Urothelium cell line (cell line): ENCODE results near the gene PRKG1.

ENCODE experiments used
- DNase-seq: peaks from one replicate; pipeline ENCODE4 v3.0.0; 2011; ENCODE audit warnings: low spot score, mixed read lengths
- FAIRE-seq: peaks from 2 replicates; lab custom pipeline; 2011; peaks lifted over from hg19 to GRCh38; lab: Jason Lieb, UNC

The PRKG1 gene

GRCh38 chr10:52313933-52314821 is 1239.9 kb downstream of the PRKG1 start, which contains the start of gene DKK1:
Gene DKK1, plus strand, starts transcription at chr10:52314281. Its CDS starts 154 bp downstream, at chr10:52314435.
- no peak for FAIRE-seq
- DNase-seq: no peak

- no peak for DNase-seq
- FAIRE-seq: no peak
Observed at GRCh38 chr10:52314822-52315552, 1240.7 kb downstream of the PRKG1 start.

- FAIRE-seq: no peak
- DNase-seq: no peak
Observed at GRCh38 chr10:52316001-52316400, 1241.7 kb downstream of the PRKG1 start.

- no peak for DNase-seq
- peak; percentile 40 for FAIRE-seq
Observed at GRCh38 chr10:52316500-52316899, 1242.2 kb downstream of the PRKG1 start.

- DNase-seq (peak; percentile 16), FAIRE-seq (no peak)
Observed at GRCh38 chr10:52318136-52318701, 1243.9 kb downstream of the PRKG1 start.

GRCh38 chr10:52318822-52319464 is 1244.7 kb downstream of the PRKG1 start:
- FAIRE-seq (peak; percentile 32), DNase-seq (peak; percentile 60)

- FAIRE-seq: no peak
- DNase-seq: no peak
Observed at GRCh38 chr10:52319926-52320325, 1245.6 kb downstream of the PRKG1 start.

- FAIRE-seq (no peak), DNase-seq (no peak)
Observed at GRCh38 chr10:52322323-52322722, 1248.0 kb downstream of the PRKG1 start.

- no peak for FAIRE-seq
Observed at GRCh38 chr10:52322936-52323335, 1248.6 kb downstream of the PRKG1 start.

GRCh38 chr10:52326382-52326781 is 1252.1 kb downstream of the PRKG1 start:
- DNase-seq (no peak), FAIRE-seq (no peak)

More at GRCh38 chr10:52322936-52323335, 1248.6 kb downstream of the PRKG1 start:
- DNase-seq: no peak

- DNase-seq (no peak), FAIRE-seq (no peak)
Observed at GRCh38 chr10:52331638-52332364, 1257.5 kb downstream of the PRKG1 start.

GRCh38 chr10:52332815-52333214 is 1258.5 kb downstream of the PRKG1 start:
- no peak for FAIRE-seq
- DNase-seq: no peak

- DNase-seq (peak; percentile 41), FAIRE-seq (no peak)
Observed at GRCh38 chr10:52334595-52334994, 1260.3 kb downstream of the PRKG1 start.

GRCh38 chr10:52335665-52336064 is 1261.4 kb downstream of the PRKG1 start:
- DNase-seq: no peak
- FAIRE-seq: no peak

GRCh38 chr10:52337225-52337624 is 1262.9 kb downstream of the PRKG1 start:
- DNase-seq: no peak
- no peak for FAIRE-seq

- DNase-seq (no peak), FAIRE-seq (no peak)
Observed at GRCh38 chr10:52343439-52343838, 1269.2 kb downstream of the PRKG1 start.

- FAIRE-seq (no peak), DNase-seq (no peak)
Observed at GRCh38 chr10:52346394-52347326, 1272.4 kb downstream of the PRKG1 start.

- no peak for DNase-seq
- FAIRE-seq: no peak
Observed at GRCh38 chr10:52347327-52347667, 1273.0 kb downstream of the PRKG1 start.
